ENCODE results near the gene CBFA2T2.

CBFA2T2 gene

GRCh38 chr20:33669873-33670640 is 180.2 kb downstream of the CBFA2T2 start:
- no peak for DNase-seq

DNA sequence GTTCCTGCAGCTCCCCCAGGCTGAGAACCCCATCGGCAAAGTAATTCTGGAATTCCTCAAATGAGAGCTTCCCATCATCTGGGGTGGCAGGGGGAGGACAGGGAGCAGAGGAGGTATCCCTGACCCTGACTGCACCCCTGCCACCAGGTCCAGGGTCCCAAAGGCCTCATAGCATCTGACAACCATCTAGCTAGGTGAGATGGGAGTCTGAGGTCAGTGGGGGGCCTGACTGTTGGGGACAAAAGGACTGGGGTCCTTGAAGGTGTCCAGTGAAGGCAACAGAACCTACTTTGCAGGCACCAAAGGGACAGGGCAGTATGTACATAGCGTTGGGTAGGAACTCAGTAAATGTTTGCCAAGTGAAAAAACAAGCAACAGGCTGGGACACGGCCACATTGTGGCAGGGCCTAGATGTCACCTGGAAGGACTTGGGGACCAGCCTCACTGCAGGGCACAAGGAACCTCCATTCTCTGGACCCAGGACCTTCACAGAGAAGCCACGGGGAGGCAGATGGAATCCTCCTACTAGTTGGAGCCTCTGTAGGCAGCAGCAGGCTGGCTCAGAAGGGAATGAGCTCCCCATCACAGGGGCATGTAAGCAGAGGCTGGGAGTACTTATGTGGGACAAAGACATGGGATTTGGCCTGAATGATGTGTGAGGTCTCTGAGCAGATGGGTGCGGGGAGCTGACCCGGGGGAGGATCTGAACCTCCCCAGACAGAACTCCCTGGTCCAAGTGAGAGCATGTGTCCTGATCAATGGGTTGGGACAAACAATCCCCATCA is 181.0 kb downstream of the CBFA2T2 start:
- DNase-seq = no peak

DNA sequence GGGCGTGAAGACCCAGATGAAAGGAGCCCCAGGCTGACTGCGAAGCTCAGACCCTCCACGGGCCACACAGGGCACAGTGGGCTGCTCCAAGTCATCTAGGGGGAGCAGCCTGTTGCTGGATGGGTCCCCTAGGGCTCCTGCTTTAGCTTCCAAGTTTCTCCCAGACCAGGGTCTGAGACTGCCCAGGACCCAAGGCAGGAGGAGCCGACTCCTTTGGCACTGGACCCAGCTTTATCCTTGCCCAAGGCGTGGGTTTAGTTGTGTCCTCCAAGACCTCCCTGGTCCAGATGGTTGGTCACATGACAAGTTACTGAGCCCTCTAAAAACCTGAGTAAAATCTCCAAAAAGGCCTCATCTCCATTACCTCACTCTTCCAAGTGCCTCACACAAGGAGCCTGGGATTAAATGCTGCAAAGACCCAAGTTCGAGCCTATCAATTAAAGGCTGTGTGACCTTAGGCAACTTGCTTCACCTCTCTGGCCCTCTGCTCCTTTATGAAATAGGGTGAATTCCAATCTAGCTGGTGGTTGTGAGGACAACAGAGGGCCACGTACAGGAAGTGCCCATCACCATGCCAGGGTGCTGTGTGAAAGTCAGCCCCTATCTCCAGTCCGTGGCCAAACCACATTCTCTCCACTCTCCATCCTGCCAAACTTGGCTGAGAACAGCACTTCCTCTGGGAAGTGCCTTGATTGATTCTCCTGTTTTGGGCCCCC is 181.8 kb downstream of the CBFA2T2 start:
- DNase-seq = no peak

DNA sequence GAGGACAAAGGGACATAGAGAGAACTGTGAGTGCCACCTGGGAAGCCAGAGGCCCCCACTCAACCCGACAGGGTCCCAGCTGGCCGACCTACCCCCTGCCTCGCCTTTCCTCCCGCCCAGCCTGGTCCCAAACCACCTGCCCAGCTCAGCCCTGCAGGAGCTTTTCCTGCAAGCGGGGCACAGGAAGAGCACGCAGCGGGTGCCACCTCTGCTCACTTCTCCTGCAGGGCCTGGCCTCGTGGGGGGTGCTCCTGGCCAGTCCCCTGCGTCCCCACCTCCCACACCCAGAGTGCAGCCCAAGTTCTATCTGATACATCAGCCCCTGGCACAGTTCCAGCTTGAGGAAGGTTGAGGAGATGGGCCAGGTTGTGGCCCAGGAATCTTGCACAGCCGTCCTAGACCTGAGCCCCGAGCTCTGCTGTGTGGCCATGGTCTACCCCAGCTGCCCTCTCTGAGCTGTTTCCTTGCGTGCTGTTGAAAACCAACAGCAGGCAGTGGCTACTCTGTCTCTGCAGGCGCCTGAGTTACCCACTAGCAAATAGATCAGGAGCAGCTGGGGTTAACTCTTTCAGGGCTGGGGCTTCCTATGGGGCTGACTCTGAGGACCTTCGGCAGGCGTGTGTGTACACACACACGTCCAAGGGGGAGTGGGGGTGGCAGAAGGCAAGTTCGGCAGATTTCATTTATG is 182.7 kb downstream of the CBFA2T2 start:
- DNase-seq = no peak

GRCh38 chr20:33673114-33673409 is 183.2 kb downstream of the CBFA2T2 start:
- DNase-seq = no peak

- no peak for DNase-seq
Measured at GRCh38 chr20:33673410-33674293, 183.8 kb downstream of the CBFA2T2 start.

DNA sequence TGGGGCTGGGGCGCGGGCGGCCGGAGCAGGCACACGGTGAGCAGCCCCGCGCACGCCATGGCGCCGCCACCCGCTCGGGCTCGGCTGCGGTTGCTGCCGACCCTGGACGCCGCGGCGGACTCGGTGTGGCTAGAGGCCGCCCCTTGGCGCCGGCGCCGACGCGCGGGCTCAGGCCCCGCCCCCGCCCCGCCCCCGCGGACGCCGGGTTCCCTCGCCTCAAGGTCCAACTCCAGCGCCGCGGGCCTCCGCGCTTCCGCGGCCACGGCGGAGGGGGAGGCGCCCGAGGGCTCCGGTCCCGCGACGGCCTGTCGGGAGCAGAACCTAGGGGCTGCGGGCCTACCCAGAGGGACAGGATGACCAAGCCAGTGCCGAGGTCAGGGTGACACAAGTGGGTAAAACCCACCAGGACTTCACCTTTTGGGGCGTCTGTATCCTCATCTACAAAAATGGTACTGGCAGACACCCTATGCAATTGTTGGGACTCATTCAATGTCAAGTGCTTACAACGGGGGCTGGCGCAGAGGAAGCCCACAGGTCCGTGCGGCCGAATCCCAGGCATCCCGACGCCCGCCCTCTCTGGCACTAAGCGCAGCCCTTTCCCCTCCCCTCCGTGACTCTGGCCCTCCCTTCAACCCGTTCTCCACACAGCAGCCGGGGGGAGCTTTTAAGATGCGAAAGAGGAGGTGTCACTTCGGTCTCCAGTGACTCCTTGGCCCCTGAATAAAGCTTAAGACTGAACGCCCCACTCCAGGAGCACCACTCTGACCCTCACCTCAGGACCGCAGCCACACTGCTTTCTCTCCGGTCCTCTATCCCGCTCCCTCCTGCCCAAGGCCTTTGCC is 184.6 kb downstream of the CBFA2T2 start, which contains the start of gene NECAB3:
NECAB3 (minus strand) TSS at position 135 of the 842 bp plus-strand sequence; CDS start at position 59, 76 bp downstream.
- peak; percentile 60 to 74 for DNase-seq

GRCh38 chr20:33675136-33675959 is 185.5 kb downstream of the CBFA2T2 start:
- no peak for DNase-seq

GRCh38 chr20:33676121-33676520 is 186.2 kb downstream of the CBFA2T2 start:
- no peak for DNase-seq

DNA sequence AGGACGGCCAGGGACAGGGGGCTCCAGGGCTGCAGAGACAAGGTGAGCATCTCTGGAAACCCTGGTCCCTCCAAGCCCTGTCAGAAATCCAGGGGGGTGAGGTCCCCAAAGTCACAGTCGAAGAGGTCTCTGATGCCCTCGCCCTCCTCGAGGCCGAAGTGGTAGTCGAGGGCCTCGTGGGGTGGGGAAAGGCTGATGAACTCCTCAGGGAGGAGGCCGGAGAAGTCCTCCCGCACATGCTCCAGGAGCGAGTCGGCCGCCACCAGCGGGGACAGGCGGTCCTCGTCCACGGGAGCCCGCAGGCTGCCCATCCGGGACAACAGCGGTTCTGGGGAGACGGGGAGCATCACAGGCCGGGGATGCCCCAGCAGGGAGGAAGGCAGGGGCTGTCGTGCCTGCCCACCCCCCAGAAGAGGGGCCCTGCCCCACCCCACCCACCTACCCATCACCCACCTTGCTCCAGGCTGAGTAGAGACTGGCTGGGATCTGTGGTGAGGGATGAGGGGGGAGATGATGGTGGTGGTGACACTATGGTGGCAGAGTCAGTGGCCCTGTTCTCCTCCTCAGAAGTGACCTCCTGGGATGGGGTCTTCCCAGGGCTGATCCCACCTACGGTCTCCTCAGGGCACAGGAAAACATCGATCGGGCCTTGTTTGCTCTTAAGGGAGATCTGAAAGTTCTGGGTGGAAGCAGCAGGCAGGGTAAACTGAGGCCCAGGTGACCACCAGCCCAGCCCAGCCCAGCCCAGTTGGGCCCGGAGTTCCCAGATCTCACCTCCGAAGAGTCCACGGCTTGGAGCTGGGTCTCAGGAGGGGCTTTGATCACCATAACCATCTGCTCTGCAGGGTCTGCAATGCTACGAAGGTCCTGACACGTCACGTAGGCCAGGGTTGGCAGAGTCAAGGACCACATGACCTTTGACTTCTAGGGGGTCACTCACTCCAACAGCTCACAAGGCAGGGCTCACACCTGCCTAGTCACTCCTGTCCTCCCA is 187.1 kb downstream of the CBFA2T2 start:
- no peak for DNase-seq

DNA sequence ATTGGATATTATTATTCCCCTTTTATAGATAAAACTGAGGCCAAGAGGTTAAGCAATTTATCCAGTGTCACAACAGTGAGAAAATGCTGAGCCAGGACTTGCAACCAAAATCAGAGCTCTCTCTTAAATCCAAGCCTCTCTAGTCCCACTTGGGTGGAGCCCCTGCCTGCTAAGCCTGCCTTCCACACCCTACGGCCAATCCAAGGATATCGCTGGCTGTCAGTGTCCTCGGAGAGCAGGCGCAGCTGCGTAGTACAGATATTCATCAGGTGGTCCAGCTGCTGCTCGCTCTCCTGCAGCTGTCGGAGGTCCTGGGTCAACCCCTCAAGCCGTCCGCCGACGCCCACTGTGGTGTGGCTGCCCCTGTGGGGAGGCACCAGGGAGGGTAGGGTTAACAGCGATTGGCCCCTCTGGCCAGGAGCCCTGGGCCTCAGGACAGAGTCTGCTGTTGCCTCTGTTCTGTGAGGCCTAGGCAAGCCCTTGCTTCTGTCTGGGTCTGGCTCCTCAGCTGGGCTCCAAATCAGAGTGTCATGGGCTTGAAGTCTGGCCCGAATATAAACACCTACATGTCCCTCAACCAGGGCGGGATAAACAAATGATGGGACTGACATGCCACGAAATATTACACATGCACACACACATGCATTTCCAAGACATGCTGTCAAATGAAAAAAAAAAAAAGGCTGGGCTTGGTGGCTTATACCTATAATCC is 188.3 kb downstream of the CBFA2T2 start:
- no peak for DNase-seq

GRCh38 chr20:33679758-33680485 is 190.0 kb downstream of the CBFA2T2 start:
- peak; percentile 67 to 68 for DNase-seq

DNA sequence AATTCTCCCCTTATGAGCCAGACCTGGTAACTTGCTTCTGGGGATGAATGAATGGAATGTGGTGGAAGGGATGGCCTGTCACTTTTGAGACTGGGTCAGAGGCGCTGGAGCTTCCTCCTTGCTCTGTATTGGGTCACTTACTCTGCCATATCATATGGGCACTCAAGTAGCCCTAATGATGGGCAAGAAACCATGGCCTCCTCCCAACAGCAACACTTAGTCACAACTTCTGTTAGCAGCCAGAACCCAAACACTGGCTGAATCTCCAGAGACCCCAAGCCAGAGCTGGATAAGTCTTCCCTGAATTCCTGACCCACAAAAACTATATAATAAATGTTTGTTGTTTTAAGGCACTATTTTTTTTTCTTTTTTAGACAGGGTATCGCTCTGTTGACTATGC is 190.8 kb downstream of the CBFA2T2 start:
- no peak for DNase-seq

DNA sequence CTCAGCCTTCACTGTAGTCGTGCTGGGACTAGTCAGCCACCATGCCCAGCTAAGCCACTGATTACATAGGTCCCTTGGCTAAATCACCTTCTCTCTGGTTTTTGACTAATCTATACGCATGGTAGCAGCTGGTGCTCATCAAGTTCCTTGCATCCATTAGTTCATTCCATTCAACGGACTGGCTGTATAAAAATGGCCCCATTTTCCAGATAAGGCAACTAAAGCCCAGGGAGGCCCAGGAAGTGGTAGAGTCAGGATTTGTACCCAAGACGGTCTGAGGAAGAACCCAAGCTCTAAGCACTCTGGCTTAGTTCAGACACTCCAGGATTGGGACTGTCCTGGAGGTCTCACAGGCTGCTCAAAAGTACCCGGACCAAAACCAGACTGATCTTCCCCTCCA is 191.4 kb downstream of the CBFA2T2 start:
- no peak for DNase-seq

DNA sequence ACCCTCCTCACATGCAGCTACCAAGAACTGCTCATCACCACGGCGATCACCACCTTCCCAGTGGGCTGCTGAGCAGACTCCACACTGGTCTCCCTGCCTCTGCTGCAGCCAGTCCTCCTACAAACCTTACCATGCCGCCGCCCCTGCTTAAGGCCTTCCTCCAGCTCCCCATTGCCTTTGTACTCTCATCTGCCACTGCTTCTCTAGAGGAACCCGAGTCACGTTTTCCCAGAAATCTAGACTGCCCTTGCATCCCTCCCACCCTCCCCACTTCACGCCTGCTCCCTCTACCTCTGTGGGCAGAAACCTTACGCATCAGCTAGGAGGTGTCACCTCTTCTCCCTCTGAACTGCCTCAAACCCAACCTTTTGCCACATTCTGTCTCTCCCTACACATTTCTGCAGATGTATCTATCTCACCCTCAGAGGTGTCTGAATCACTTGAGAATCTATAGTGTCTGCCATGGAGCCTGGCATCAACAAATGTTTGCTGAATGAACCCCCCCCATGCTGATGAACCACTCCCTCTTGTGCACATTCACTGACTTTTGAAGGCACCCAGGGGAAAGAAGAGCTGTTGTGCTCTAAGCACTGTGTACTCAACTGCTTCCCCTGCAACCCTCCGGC is 191.9 kb downstream of the CBFA2T2 start:
- DNase-seq = no peak

- DNase-seq = no peak
Measured at GRCh38 chr20:33684533-33685327, 194.8 kb downstream of the CBFA2T2 start.

All from CD4-positive, alpha-beta T cell treated with Interferon alpha-2 for 1 hour (primary cell).